ENCODE measurements around the gene TUBA1C. TPM values are rescaled to one million over a fixed set of nuclear protein-coding genes. Genes with fewer than 3 reads are reported as not detected.

The TUBA1C gene
- total and polyA plus RNA-seq, 4 experiments from 2014 or later = 50.6 to 58.0 (median 53.4) TPM

DNA sequence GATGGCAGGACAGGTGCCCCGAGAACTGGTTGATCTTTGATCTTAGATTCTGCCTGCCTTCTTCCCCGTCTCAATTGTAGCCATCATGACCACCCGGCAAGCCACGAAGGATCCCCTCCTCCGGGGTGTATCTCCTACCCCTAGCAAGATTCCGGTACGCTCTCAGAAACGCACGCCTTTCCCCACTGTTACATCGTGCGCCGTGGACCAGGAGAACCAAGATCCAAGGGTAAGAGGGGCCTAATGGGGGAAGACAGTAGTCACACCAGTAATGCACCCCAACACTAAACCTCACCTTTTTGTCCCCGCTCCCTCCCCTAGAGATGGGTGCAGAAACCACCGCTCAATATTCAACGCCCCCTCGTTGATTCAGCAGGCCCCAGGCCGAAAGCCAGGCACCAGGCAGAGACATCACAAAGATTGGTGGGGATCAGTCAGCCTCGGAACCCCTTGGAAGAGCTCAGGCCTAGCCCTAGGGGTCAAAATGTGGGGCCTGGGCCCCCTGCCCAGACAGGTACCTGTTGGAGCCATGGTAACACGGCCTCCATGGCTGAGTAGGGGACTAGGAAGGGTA lies 58.7 kb downstream of the TUBA1C start:
- Histone ChIP-seq H3K27ac (ENCODE audit: low read depth, low read length) (peak overlapping the region; percentile 51), H3K36me3 (ENCODE audit: insufficient read depth, low read length) (no peaks in the 10 kb centered on the region), H3K27me3 (ENCODE audit: insufficient read depth, low read length) (no peaks in the 10 kb centered on the region), H3K4me1 (ENCODE audit: insufficient read depth, low read length) (peaks cover 14% of the 10 kb centered on the region), H3K4me3 (ENCODE audit: low read length in 2 of 2) (peak overlapping the region; percentile 54 to 77), H3K9me3 (ENCODE audit: control insufficient read depth in 1 of 2, low read length in 2 of 2) (no peaks in the 10 kb centered on the region)
- ChIA-PET CTCF (ENCODE audit: partially characterized antibody) (interaction anchor here (0.8 to 2.9 kb wide), 9 partner anchors 8 to 235 kb away, joined by 3 to 24 read pairs (median 4); partner anchors contain the start of genes C1QL4 and PRPH), POLR2A (ENCODE audit: partially characterized antibody) (interaction anchor here (0.7 to 2.0 kb wide), 12 partner anchors 8 to 458 kb away, joined by 3 to 20 read pairs (median 6); partner anchors contain the start of genes PRPF40B, RND1, SPATS2 and TUBA1A)
- no peaks in the 10 kb centered on the region for H3K36me3 Mint-ChIP-seq
- H3K4me3 Mint-ChIP-seq = peak overlapping the region; percentile 92 to 99 (median 96)
- no peaks in the 10 kb centered on the region for H3K27me3 Mint-ChIP-seq
- no peaks in the 10 kb centered on the region for H3K9me3 Mint-ChIP-seq
- H3K4me1 Mint-ChIP-seq = peaks cover 14 to 24% (median 15%) of the 10 kb centered on the region in 4 donors
- intact Hi-C loops (cut with micrococcal nuclease) = loop anchor here (1.0 kb wide), 2 partner anchors 14 to 44 kb away; partner anchors contain the start of genes C1QL4 and SPATS2
- peak overlapping the region in 6 of 7 donors; percentile 59 to 96 (median 92) for H3K27ac Mint-ChIP-seq
- DNase-seq = peak in 1 of 5 donors; percentile 35

Other genes with a start within 250 kb of the TUBA1C start
- 10 to 100 TPM; 48.9 to 53.7 TPM for gene PRKAG1, start 246.3 kb upstream of the TUBA1C start, total RNA-seq
- 10 to 100 TPM; 47.8 to 50.3 TPM for gene PRKAG1, start 246.3 kb upstream of the TUBA1C start, polyA plus RNA-seq
- 100 to 1,000 TPM; 133 to 159 TPM for gene KMT2D, start 204.3 kb upstream of the TUBA1C start, total RNA-seq
- 10 to 100 TPM in 1 of 2 donors, under 1 TPM in 1; 0.16 to 26.7 TPM for gene KMT2D, start 204.3 kb upstream of the TUBA1C start, polyA plus RNA-seq
- 1 to 10 TPM; 2.7 to 2.9 TPM for gene RHEBL1, start 195.1 kb upstream of the TUBA1C start, total RNA-seq
- gene RHEBL1, start 195.1 kb upstream of the TUBA1C start, polyA plus RNA-seq = 10 to 100 TPM in 1 of 2 donors, 1 to 10 TPM in 1; 9.2 to 10.5 TPM
- gene DHH, start 170.3 kb upstream of the TUBA1C start, total RNA-seq = under 1 TPM; 0.35 to 0.44 TPM
- not detected for gene DHH, start 170.3 kb upstream of the TUBA1C start, polyA plus RNA-seq
- gene LMBR1L, start 154.2 kb upstream of the TUBA1C start, total RNA-seq = 100 to 1,000 TPM; 222 to 226 TPM
- 10 to 100 TPM; 35.9 to 46.5 TPM for gene LMBR1L, start 154.2 kb upstream of the TUBA1C start, polyA plus RNA-seq
- 100 to 1,000 TPM; 332 to 361 TPM for gene TUBA1B, start 133.7 kb upstream of the TUBA1C start, total RNA-seq
- gene TUBA1B, start 133.7 kb upstream of the TUBA1C start, polyA plus RNA-seq = 100 to 1,000 TPM; 411 to 573 TPM
- 100 to 1,000 TPM in 1 of 2 experiments, 10 to 100 TPM in 1; 97.5 to 102 TPM for gene TUBA1A, start 76.0 kb upstream of the TUBA1C start, total RNA-seq
- 100 to 1,000 TPM; 164 to 315 TPM for gene TUBA1A, start 76.0 kb upstream of the TUBA1C start, polyA plus RNA-seq
- gene PRPH, start 30.1 kb downstream of the TUBA1C start, total RNA-seq = under 1 TPM in 1 of 2 experiments, not detected in 1; 0.39 TPM
- under 1 TPM in 1 of 2 donors, not detected in 1; 0.87 TPM for gene PRPH, start 30.1 kb downstream of the TUBA1C start, polyA plus RNA-seq
- gene TROAP, start 58.2 kb downstream of the TUBA1C start, total RNA-seq = under 1 TPM; 0.26 to 0.80 TPM
- under 1 TPM in 1 of 2 donors, not detected in 1; 0.63 TPM for gene TROAP, start 58.2 kb downstream of the TUBA1C start, polyA plus RNA-seq
- gene C1QL4, start 72.1 kb downstream of the TUBA1C start, total RNA-seq = not detected
- not detected for gene C1QL4, start 72.1 kb downstream of the TUBA1C start, polyA plus RNA-seq
- gene DNAJC22, start 81.8 kb downstream of the TUBA1C start, total RNA-seq = not detected
- gene DNAJC22, start 81.8 kb downstream of the TUBA1C start, polyA plus RNA-seq = not detected
- gene SPATS2, start 102.4 kb downstream of the TUBA1C start, total RNA-seq = 1 to 10 TPM; 4.9 to 7.8 TPM
- gene SPATS2, start 102.4 kb downstream of the TUBA1C start, polyA plus RNA-seq = 1 to 10 TPM; 4.3 to 5.2 TPM